Measurements from ENCODE around the gene FAM181A. TPM values are rescaled to one million over a fixed set of nuclear protein-coding genes. Genes with fewer than 3 reads are reported as not detected.

The FAM181A gene
- total RNA-seq, 1 donor from 2014 or later, result not detected

GRCh38 chr14:93949511-93950075, 22.4 kb downstream of the FAM181A start:
- Histone ChIP-seq H3K36me3 (ENCODE audit: control insufficient read depth, insufficient read depth, low read length) (no peaks in the 10 kb centered on the region), H3K4me3 (ENCODE audit: low read depth, low read length) (no peak overlapping the region), H3K27me3 (ENCODE audit: control insufficient read depth, insufficient read depth, low read length) (no peaks in the 10 kb centered on the region)
- DNase-seq (ENCODE audit: low read depth), result no peak
- no peak for TF ChIP-seq CTCF (IDR thresholded peaks at IDR 0.05; ENCODE audit: insufficient read depth, low read length, poor library complexity, severe bottlenecking)

GRCh38 chr14:93950948-93951634, 23.9 kb downstream of the FAM181A start:
- TF ChIP-seq CTCF (IDR thresholded peaks at IDR 0.05; ENCODE audit: insufficient read depth, low read length, poor library complexity, severe bottlenecking), result no peak
- no peaks in the 10 kb centered on the region for H3K36me3 ChIP-seq (ENCODE audit: control insufficient read depth, insufficient read depth, low read length)
- H3K4me3 ChIP-seq (ENCODE audit: low read depth, low read length), result no peak overlapping the region
- DNase-seq (ENCODE audit: low read depth), result no peak
- H3K27me3 ChIP-seq (ENCODE audit: control insufficient read depth, insufficient read depth, low read length), result no peaks in the 10 kb centered on the region

- no peak for TF ChIP-seq CTCF (IDR thresholded peaks at IDR 0.05; ENCODE audit: insufficient read depth, low read length, poor library complexity, severe bottlenecking)
These were observed 24.7 kb downstream of the FAM181A start for GRCh38 chr14:93951635-93952540.

GRCh38 chr14:93952829-93953228, 25.7 kb downstream of the FAM181A start:
- no peak for TF ChIP-seq CTCF (IDR thresholded peaks at IDR 0.05; ENCODE audit: insufficient read depth, low read length, poor library complexity, severe bottlenecking)
- no peaks in the 10 kb centered on the region for H3K27me3 ChIP-seq (ENCODE audit: control insufficient read depth, insufficient read depth, low read length)
- H3K4me3 ChIP-seq (ENCODE audit: low read depth, low read length), result no peak overlapping the region
- no peak for DNase-seq (ENCODE audit: low read depth)
- H3K36me3 ChIP-seq (ENCODE audit: control insufficient read depth, insufficient read depth, low read length), result no peaks in the 10 kb centered on the region

More at GRCh38 chr14:93951635-93952540, 24.7 kb downstream of the FAM181A start:
- no peak for DNase-seq (ENCODE audit: low read depth)
- Histone ChIP-seq H3K4me3 (ENCODE audit: low read depth, low read length) (no peak overlapping the region), H3K27me3 (ENCODE audit: control insufficient read depth, insufficient read depth, low read length) (no peaks in the 10 kb centered on the region), H3K36me3 (ENCODE audit: control insufficient read depth, insufficient read depth, low read length) (no peaks in the 10 kb centered on the region)

GRCh38 chr14:93953263-93953662, 26.1 kb downstream of the FAM181A start:
- Histone ChIP-seq H3K4me3 (ENCODE audit: low read depth, low read length) (no peak overlapping the region), H3K27me3 (ENCODE audit: control insufficient read depth, insufficient read depth, low read length) (no peaks in the 10 kb centered on the region), H3K36me3 (ENCODE audit: control insufficient read depth, insufficient read depth, low read length) (no peaks in the 10 kb centered on the region)
- DNase-seq (ENCODE audit: low read depth), result no peak
- no peak for TF ChIP-seq CTCF (IDR thresholded peaks at IDR 0.05; ENCODE audit: insufficient read depth, low read length, poor library complexity, severe bottlenecking)
